Hepatocyte (in vitro differentiated cells): ENCODE measurements around the gene FGD4. TPM values are rescaled to one million over a fixed set of nuclear protein-coding genes. Genes with fewer than 3 reads are reported as not detected.

Source experiments
- DNase-seq: peaks from one replicate; pipeline ENCODE4 v3.0.0-alpha.2; 2016; ENCODE audit warnings: low spot score
- H2AFZ ChIP-seq: fragments of 200-600 bp; sonication (generic); 2 replicates; pipeline ENCODE4 v1.6.0; 2016; ENCODE audit warnings: antibody characterized with exemption, mild to moderate bottlenecking
- H3K27ac ChIP-seq: fragments of 200-600 bp; sonication (generic); 2 replicates; pipeline ENCODE4 v1.5.1; 2016; ENCODE audit warnings: mild to moderate bottlenecking
- H3K27me3 ChIP-seq: fragments of 200-600 bp; sonication (generic); 2 replicates; pipeline ENCODE4 v1.6.1; 2016
- H3K36me3 ChIP-seq: fragments of 200-600 bp; sonication (generic); replicated peaks from 2 replicates; pipeline ENCODE4 v1.5.1; 2016; ENCODE audit warnings: low read depth; ENCODE audit not compliant: insufficient read depth
- H3K4me1 ChIP-seq: fragments of 200-600 bp; sonication (generic); 2 replicates; pipeline ENCODE4 v1.5.1; 2016; ENCODE audit warnings: mild to moderate bottlenecking, moderate library complexity; ENCODE audit not compliant: insufficient read depth
- H3K4me2 ChIP-seq: fragments of 200-600 bp; sonication (generic); 2 replicates; pipeline ENCODE4 v1.6.0; 2016
- H3K4me3 ChIP-seq: fragments of 200-600 bp; sonication (generic); 2 replicates; pipeline ENCODE4 v1.5.1; 2016; ENCODE audit warnings: mild to moderate bottlenecking
- H3K79me2 ChIP-seq: fragments of 200-600 bp; sonication (generic); 2 replicates; pipeline ENCODE4 v1.6.0; 2017; ENCODE audit warnings: mild to moderate bottlenecking
- H3K9me2 ChIP-seq: fragments of 200-600 bp; sonication (generic); replicated peaks from 2 replicates; pipeline ENCODE4 v1.6.0; 2017; ENCODE audit warnings: mild to moderate bottlenecking; ENCODE audit not compliant: insufficient read depth
- H3K9me3 ChIP-seq: fragments of 200-600 bp; sonication (generic); 2 replicates; pipeline ENCODE4 v1.5.1; 2016; ENCODE audit warnings: low read depth, mild to moderate bottlenecking
- H4K20me1 ChIP-seq: fragments of 200-600 bp; sonication (generic); 2 replicates; pipeline ENCODE4 v1.6.0; 2016; ENCODE audit warnings: mild to moderate bottlenecking; ENCODE audit not compliant: insufficient read depth, poor library complexity, severe bottlenecking
- CTCF ChIP-seq: fragments of 200-600 bp; sonication (generic); IDR thresholded peaks from 2 replicates; pipeline ENCODE4 v1.5.1; 2016; ENCODE audit warnings: antibody characterized with exemption, mild to moderate bottlenecking; ENCODE audit not compliant: poor library complexity
- EZH2 ChIP-seq: fragments of 200-600 bp; sonication (generic); IDR thresholded peaks from 2 replicates; pipeline ENCODE4 v1.6.1; 2016; ENCODE audit warnings: antibody characterized with exemption, mild to moderate bottlenecking, borderline replicate concordance
- EZH2phosphoT487 ChIP-seq: fragments of 200-600 bp; sonication (generic); IDR thresholded peaks from one replicate; pipeline ENCODE4 v1.6.1; 2018; ENCODE audit warnings: antibody characterized with exemption, mild to moderate bottlenecking, low read depth, moderate library complexity; ENCODE audit not compliant: unreplicated experiment, severe bottlenecking
- WGBS: methylation state at CpG from one replicate; pipeline ENCODE4 v1.1.6; 2016; ENCODE audit warnings: low lambda C conversion rate; ENCODE audit errors: missing lambda C conversion rate; 5-methylcytosine and 5-hydroxymethylcytosine counted together
- polyA plus RNA-seq: library from polyadenylated mRNA; unstranded; fragments of >200 nt; fragmentation: Nextera tagmentation; extraction: Ambion mirVana; gene quantifications from 2 replicates; pipeline ENCODE4 v1.2.1, GENCODE V29; 2016
- total RNA-seq: library from RNA; depleted of rRNA; stranded (reverse); fragments of >200 nt; gene quantifications from 2 replicates; pipeline ENCODE4 v1.2.3, GENCODE V29; 2014

The FGD4 gene
- total and polyA plus RNA-seq, 2 experiments from 2014 or later: 15.2 to 41.5 TPM

DNA sequence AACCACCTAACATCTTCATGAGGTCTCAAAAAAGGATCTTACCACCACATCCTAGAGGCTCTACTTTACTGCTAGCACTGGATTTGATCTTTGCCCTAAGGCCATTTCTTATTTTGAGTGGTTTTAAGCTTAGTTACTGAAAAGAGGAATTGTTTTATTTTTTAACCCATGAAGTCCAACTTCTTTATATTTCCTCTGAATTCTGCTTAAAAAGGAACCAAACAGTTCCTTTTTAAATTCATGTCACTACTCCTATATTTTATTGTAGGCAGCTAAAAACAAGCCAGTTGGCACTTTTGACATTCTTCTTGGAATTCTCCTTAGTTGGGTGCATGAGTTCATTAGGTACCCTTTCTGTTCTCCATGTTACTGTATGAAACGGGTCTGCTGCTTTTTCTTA lies 76.4 kb downstream of the FGD4 start:
- H3K36me3 ChIP-seq: no peaks in the 10 kb centered on the region

GRCh38 chr12:32476446-32476845 lies 77.1 kb downstream of the FGD4 start:
- Histone ChIP-seq H3K9me3 (no peaks in the 10 kb centered on the region), H3K27me3 (no peaks in the 10 kb centered on the region), H3K4me1 (no peaks in the 10 kb centered on the region), H2AFZ (no peak overlapping the region), H3K79me2 (peaks cover 11% of the 10 kb centered on the region), H4K20me1 (no peaks in the 10 kb centered on the region), H3K9me2 (no peaks in the 10 kb centered on the region), H3K36me3 (no peaks in the 10 kb centered on the region), H3K4me3 (no peak overlapping the region), H3K4me2 (no peak overlapping the region), H3K27ac (no peak overlapping the region)
- DNase-seq: no peak
- 72% methylated on average over 3 of the region's 3 CpGs for WGBS
- no peak for TF ChIP-seq EZH2phosphoT487
- TF ChIP-seq CTCF: no peak
- no peak for TF ChIP-seq EZH2

More for the DNA sequence above, 76.4 kb downstream of the FGD4 start:
- TF ChIP-seq EZH2 (no peak), CTCF (no peak), EZH2phosphoT487 (no peak)
- Histone ChIP-seq H3K9me3 (no peaks in the 10 kb centered on the region), H3K27ac (no peak overlapping the region), H2AFZ (no peak overlapping the region), H3K9me2 (no peaks in the 10 kb centered on the region), H3K79me2 (peaks cover 8% of the 10 kb centered on the region), H3K4me3 (no peak overlapping the region), H3K27me3 (no peaks in the 10 kb centered on the region), H3K4me1 (no peaks in the 10 kb centered on the region), H3K4me2 (no peak overlapping the region), H4K20me1 (no peaks in the 10 kb centered on the region)
- no peak for DNase-seq
- WGBS: 96% methylated on average over 1 of the region's 1 CpG

DNA sequence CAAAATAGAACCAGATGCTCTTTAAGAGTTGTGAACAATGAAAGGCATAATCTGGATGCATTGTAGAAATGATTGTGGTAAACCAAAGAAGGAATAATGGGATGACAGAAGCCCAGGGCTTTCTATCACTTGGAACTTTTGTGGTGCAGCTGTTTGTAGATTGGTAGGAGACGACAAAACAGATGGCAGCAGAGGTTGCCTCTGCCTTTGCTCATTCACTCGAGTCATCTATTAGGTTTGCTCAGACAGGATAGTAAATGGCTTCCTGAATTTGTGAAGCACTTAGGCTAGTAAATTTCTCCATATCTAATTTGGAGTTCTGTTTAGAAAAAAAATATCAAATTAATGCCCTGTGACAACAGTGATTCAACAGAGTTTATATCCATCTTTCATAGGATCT lies 78.4 kb downstream of the FGD4 start:
- Histone ChIP-seq H3K9me2 (no peaks in the 10 kb centered on the region), H3K4me1 (no peaks in the 10 kb centered on the region), H3K9me3 (no peaks in the 10 kb centered on the region), H3K27me3 (no peaks in the 10 kb centered on the region), H3K79me2 (peaks cover 19% of the 10 kb centered on the region), H3K4me3 (no peak overlapping the region), H3K36me3 (no peaks in the 10 kb centered on the region), H4K20me1 (no peaks in the 10 kb centered on the region), H3K4me2 (no peak overlapping the region), H2AFZ (no peak overlapping the region), H3K27ac (no peak overlapping the region)
- TF ChIP-seq EZH2 (no peak), EZH2phosphoT487 (no peak), CTCF (no peak)
- WGBS: 57% methylated on average over 2 of the region's 2 CpGs
- DNase-seq: no peak

GRCh38 chr12:32478166-32478565 lies 78.8 kb downstream of the FGD4 start:
- H3K79me2 ChIP-seq: peaks cover 23% of the 10 kb centered on the region

More at GRCh38 chr12:32478166-32478565, 78.8 kb downstream of the FGD4 start:
- H3K9me2 ChIP-seq: no peaks in the 10 kb centered on the region
- 87% methylated on average over 7 of the region's 7 CpGs for WGBS
- H3K36me3 ChIP-seq: no peaks in the 10 kb centered on the region
- no peak overlapping the region for H3K4me3 ChIP-seq
- H2AFZ ChIP-seq: no peak overlapping the region
- no peaks in the 10 kb centered on the region for H3K27me3 ChIP-seq
- no peaks in the 10 kb centered on the region for H3K9me3 ChIP-seq
- no peak for TF ChIP-seq EZH2phosphoT487
- no peak for TF ChIP-seq CTCF
- no peak for TF ChIP-seq EZH2
- no peak overlapping the region for H3K4me2 ChIP-seq
- H4K20me1 ChIP-seq: no peaks in the 10 kb centered on the region
- H3K4me1 ChIP-seq: no peaks in the 10 kb centered on the region
- no peak overlapping the region for H3K27ac ChIP-seq
- DNase-seq: no peak
